Measurements from ENCODE around the gene MAP2K7.
A peak's percentile ranks its signal among the peaks of the same experiment; 100 is the strongest.
"Not testable (repeated sequence)": the region's sequence is repeated elsewhere in the genome, so short reads cannot be mapped to it uniquely, and the experiment has no call there.

Gene MAP2K7

GRCh38 chr19:7933828-7934725, 30.4 kb downstream of the MAP2K7 start:
- peak in 1 of 42 donors; percentile 16 for DNase-seq
- intact Hi-C loops (cut with DNase I), result no loop called here

GRCh38 chr19:7934766-7935165, 31.1 kb downstream of the MAP2K7 start:
- DNase-seq, result no peak
- intact Hi-C loops (cut with DNase I), result no loop called here

- intact Hi-C loops (cut with DNase I), result loop anchor here (5.0 to 10.0 kb wide), 2 partner anchors 61 to 214 kb away; no protein-coding TSS in a partner anchor
- DNase-seq, result no peak
Observed at GRCh38 chr19:7940841-7941240, 37.2 kb downstream of the MAP2K7 start.

DNA sequence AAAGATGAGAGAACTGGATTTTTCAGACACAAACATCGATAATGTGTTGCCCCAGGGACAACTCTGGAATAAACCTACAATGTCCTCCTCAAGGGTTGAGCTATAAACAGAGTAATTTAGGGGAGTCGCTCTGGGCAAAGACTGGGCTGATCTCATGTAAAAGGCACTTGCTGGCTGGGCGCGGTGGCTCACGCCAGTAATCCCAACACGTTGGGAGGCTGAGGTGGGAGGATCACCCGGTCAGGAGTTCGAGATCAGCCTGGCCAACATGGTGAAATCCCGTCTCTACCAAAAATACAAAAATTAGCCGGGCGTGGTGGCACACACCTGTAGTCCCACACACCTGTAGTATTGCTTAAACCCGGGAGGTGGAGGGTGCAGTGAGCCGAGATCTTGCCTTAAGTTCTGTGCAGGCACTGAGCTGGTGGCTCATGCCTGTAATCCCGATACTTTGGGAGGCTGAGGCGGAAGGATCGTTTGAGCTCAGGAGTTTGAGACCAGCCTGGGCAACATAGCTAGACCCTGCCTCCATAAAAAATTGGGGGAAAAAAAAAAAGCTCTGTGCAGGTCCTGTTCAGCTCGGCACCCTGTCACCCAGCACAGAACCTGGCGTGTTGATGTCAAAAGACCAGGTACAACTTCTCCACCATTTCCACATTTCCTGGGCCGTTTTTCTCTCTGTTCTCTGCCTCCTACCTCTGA, 38.4 kb downstream of the MAP2K7 start:
- intact Hi-C loops (cut with DNase I), result loop anchor here (5.0 to 10.0 kb wide), 2 partner anchors 60 to 213 kb away; no protein-coding TSS in a partner anchor
- DNase-seq, result no peak

- DNase-seq, result no peak
- intact Hi-C loops (cut with DNase I), result loop anchor here (5.0 to 10.0 kb wide), 2 partner anchors 59 to 212 kb away; no protein-coding TSS in a partner anchor
Observed at GRCh38 chr19:7942981-7943443, 39.3 kb downstream of the MAP2K7 start.

DNA sequence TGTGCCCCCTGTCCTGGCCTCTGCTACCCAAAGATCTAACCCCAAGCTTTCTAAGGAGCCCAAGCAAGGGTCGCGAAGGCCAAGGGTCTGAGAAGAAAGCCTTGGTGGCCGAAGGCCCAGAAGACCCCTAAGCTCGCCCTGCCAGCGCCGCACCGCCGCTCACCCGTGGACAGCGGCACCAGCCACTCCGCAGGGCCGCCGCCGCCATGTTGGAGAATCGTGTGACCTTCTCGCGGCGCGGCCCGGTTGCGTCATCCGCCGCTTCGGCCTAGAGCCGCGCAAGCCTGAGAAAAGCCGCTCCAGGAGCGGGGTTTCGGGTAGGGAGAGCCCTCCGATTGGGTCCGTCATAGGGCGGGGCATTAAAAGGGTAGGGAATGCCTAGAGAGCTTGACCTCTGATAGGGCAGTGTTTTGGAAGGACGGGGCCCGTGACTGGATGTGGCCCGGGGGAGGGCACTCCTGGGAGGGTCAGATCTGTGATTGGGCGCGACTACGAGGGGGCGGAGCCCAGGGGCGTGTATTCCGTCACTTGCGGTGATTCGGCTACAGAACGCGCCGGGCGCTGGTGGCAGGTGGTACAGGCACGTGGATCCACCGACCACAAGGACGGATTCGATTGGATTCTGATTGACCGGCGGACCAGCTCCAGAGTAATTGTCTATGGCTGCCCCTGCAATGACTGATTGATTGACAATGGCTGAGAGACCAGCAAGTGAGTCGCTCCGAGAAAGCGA, 39.9 kb downstream of the MAP2K7 start, which contains the start of gene TIMM44:
TSS of gene TIMM44 (minus strand) at position 223 of the 733 bp plus-strand sequence. CDS start at position 208, 15 bp downstream.
- peak; percentile 98 to 100 (median 100) for DNase-seq
- intact Hi-C loops (cut with DNase I), result loop anchor here (5.0 to 10.0 kb wide), 2 partner anchors 59 to 211 kb away; no protein-coding TSS in a partner anchor

DNA sequence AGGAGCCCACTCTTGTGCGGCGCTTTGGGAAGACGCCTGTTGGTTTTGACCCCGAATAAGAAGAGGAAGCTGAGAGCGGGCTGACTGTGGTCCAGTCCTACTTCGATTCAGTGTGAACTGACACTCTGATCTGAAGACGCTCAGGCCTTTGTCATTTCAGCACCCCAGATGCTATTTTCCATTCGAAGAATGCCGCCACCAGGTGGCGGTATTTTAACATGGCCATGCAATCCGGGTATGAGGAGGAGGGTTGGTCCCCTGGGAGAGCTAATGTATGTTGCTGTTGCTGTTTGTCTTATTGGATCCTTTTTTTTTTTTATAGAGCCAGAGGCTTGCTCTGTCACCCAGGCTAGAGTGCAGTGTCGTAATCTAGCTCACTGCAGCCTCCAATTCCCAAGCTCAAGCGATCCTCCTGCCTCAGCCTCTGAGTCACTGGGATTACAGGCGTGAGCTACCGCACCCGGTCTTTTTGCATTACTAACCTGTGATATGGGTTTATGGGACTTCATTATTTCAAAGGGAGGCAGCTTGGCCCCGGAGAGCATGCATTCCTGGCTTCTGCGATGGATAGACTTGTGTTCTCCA, 40.6 kb downstream of the MAP2K7 start:
- intact Hi-C loops (cut with DNase I), result loop anchor here (5.0 to 10.0 kb wide), 2 partner anchors 58 to 211 kb away; no protein-coding TSS in a partner anchor
- DNase-seq, result peak; percentile 74 to 96 (median 90)

DNA sequence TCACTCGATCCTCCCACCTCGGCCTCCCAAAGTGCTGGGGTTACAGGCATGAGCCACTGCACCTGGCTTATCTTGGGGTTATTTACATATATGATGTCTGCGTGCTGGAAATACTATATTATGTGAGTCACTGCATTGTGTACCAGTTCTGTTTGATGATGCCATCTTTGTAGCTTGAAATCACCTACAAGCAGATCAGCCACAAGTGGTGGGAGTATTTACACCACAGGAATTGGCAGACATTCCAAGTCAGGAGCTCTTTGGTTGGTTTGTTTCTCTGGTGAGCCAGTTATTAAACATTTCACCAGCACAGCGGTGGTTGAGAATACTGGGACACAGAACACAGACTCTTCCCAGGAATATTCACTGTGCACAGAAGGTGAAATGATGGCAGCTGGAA, 44.3 kb downstream of the MAP2K7 start:
- no peak for DNase-seq
- intact Hi-C loops (cut with DNase I), result loop anchor here (10.0 kb wide), 1 partner anchor 207 kb away; no protein-coding TSS in a partner anchor

DNA sequence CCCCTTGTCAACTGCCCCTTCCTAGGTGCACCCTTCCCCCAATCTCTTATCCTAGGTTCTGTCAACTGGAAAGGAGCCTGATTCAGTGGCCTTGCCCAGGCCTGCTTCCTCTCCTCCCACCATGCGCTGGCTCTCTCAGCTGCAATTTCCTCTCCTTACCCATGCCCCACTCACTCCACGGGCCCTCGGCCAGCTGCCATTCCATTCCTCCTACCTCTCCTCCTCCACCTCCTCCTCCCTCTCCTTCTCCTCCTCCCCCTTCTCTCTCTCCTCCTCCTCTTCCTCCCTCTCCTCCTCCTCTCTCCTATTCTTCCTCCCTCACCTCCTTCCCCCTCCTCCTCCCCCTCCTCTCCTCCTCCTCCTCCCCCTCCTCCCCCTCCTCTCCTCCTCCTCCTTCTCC, 49.4 kb downstream of the MAP2K7 start:
- DNase-seq, result no peak
- intact Hi-C loops (cut with DNase I), result no loop called here

DNA sequence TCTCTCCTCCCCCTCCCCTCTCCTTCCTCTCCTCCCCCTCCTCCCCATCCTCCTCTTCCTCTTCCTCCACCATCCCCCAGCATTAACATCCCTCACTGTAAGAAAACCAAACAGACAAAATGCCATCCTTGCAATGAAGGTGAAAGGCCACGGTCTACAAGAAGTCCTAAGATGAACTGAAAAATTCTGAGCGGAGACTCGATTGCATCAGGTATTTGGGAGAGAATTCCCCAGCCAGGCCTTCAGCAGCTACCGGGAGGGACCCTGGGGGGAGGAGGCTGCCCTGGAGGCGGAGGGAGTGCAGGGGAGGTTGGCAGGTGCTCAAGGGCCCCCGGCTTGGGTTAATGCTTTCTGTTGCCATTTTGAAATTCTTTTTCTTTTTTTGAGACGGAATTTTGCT, 49.9 kb downstream of the MAP2K7 start:
- intact Hi-C loops (cut with DNase I), result no loop called here
- no peak for DNase-seq

DNA sequence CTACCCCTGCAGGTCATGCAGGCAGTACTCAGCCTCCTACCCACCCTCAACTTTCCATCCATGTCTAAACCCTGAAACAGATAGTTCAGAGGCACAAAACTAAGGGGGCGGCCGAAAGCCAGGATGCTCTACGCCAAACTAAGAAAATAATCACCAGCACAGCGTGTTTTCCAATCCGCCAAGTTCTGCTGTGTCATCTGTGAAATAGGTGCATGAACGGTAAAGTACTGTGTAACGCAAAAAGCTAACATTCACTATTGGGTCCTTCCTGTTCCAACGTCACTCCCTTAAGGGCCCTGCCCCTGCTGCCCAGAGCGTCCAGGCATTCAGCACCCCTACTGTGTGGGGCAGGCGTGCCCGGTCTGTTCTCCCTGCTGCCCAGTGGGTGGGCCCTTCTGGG, 52.0 kb downstream of the MAP2K7 start:
- intact Hi-C loops (cut with DNase I), result no loop called here
- no peak for DNase-seq

DNA sequence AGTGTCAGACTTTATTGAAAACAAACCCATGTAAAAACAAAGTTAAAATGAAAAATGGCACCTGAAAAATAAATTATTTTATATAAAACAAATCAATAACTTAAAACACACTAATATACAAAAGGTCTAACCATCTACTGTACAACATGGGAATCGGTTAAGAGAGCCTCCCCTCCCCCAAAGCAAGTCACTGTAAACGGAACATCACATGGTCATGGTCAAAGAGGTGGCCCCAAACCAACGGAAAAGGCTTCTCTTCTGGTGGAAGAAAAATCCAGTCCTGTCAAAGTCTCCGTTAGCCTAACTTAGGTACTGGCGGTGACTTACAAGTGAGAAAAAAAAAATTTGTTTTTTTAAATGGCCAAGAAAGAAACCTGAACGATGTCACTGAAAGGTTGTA, 55.5 kb downstream of the MAP2K7 start:
- intact Hi-C loops (cut with DNase I), result no loop called here

DNA sequence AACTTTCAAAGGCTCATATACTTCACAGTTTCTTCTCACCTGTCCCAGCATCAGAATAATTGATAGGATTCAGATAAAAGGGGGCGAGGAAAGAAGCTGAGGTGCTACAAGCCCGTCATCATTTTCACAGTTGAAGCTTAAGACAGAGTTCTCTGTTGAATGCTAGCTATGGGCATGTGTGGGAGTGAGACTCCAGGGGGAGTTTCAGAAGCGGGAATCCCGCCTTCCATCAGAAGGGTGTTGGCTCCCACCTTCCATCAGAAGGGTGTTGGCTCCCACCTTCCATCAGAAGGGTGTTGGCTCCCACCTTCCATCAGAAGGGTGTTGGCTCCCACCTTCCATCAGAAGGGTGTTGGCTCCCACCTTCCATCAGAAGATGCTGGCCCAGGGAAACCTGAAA, 57.4 kb downstream of the MAP2K7 start:
- DNase-seq, result peak in 2 of 42 donors; percentile 29 to 36
- intact Hi-C loops (cut with DNase I), result not testable (repeated sequence)

More for the DNA sequence above, 55.5 kb downstream of the MAP2K7 start:
- no peak for DNase-seq

DNA sequence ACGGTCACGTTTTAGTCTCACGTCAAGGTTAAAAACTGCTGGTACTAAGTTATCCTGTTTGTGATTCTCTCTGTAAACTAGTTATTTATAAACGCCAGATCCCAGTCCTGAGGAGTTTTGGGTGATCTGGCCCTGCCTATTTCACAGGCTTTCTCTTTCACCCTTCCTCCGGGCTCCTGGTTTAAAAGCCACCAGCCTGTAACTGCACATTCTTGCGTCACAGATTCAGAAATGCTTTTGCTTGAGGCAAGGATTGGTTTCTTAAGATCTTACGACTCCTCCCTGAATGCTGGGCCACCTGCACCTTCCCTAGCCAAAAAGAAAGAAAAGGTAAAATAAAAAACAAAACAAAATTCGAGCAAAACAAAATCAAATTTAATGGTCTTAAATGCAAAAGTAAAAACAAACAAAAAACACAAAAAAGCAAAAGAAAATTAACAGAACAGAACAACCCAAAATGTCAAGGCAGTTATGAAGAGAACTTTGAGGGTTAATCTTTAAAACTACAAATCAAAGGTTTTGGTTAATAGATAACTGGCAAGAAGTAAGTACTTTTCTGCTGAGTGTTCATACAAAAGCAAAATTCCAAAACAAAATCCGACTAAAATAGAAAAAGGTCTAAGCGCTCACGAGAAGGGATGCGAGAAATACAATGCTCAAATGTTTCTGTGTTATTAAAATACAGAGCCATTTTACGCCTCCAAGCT, 58.4 kb downstream of the MAP2K7 start:
- intact Hi-C loops (cut with DNase I), result no loop called here
- DNase-seq, result no peak

- intact Hi-C loops (cut with DNase I), result no loop called here
- no peak for DNase-seq
Observed at GRCh38 chr19:7962644-7963268, 59.1 kb downstream of the MAP2K7 start.

- intact Hi-C loops (cut with DNase I), result no loop called here
- DNase-seq, result no peak
Observed at GRCh38 chr19:7963566-7963965, 59.9 kb downstream of the MAP2K7 start.
